Gastroesophageal sphincter (tissue), 3 donors: ENCODE measurements around the gene MAN2A2.

Experiments
- POLR2A ChIP-seq, 2 donors: fragments of 450-650 bp; IDR thresholded peaks; one replicate each; pipeline ENCODE4 v1.6.1; 2017; ENCODE audit warnings: antibody characterized with exemption in 2 of 2, mild to moderate bottlenecking in 2 of 2, moderate library complexity in 1 of 2
- POLR2AphosphoS5 ChIP-seq: sonication (generic); formaldehyde crosslinking; IDR thresholded peaks from one replicate; pipeline ENCODE4 v1.6.1; 2017; ENCODE audit warnings: antibody characterized with exemption
- TF ChIP-seq, protein P1 (sequence below), 4 experiments: fragments of 200-600 bp in 2 of 4; fragments of 450-650 bp in 2 of 4; sonication (generic) in 1 of 4; IDR thresholded peaks; one replicate each; pipeline ENCODE4 v1.5.1; 2017 to 2019; ENCODE audit warnings: antibody characterized with exemption in 4 of 4, mild to moderate bottlenecking in 2 of 4, moderate library complexity in 2 of 4

DNA sequence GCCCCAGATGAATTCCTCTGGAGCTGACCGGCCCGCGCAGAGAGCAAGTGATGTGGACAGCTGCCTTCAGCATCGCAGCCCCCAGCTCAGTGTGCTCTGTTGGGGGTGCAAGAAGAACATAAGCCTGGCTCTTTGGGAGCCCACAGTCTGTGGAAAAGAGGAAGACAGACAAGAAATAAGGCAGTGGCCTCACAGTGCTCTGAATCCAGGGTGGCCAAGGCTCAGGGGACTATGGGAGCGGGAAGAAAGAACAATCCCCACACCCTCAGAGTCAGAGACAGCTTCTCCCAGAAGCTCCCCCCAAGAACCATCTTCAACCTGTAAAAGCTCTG lies 29.5 kb downstream of the MAN2A2 start:
- TF ChIP-seq POLR2AphosphoS5 (no peak), POLR2A (IDR thresholded peaks at IDR 0.05) (no peak)
- TF ChIP-seq, protein P1, sequence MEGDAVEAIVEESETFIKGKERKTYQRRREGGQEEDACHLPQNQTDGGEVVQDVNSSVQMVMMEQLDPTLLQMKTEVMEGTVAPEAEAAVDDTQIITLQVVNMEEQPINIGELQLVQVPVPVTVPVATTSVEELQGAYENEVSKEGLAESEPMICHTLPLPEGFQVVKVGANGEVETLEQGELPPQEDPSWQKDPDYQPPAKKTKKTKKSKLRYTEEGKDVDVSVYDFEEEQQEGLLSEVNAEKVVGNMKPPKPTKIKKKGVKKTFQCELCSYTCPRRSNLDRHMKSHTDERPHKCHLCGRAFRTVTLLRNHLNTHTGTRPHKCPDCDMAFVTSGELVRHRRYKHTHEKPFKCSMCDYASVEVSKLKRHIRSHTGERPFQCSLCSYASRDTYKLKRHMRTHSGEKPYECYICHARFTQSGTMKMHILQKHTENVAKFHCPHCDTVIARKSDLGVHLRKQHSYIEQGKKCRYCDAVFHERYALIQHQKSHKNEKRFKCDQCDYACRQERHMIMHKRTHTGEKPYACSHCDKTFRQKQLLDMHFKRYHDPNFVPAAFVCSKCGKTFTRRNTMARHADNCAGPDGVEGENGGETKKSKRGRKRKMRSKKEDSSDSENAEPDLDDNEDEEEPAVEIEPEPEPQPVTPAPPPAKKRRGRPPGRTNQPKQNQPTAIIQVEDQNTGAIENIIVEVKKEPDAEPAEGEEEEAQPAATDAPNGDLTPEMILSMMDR (IDR thresholded peaks at IDR 0.05) = no peak
